ENCODE results near the gene NHERF1. TPM values are rescaled to one million over a fixed set of nuclear protein-coding genes. Genes with fewer than 3 reads are reported as not detected.
A peak's percentile ranks its signal among the peaks of the same experiment; 100 is the strongest.

Gene NHERF1
- polyA plus RNA-seq, 1 donor (not counting 4 experiments of a cell fraction or from before 2014, with no cell fraction given), result 45.6 TPM

GRCh38 chr17:74758848-74759168 lies 10.4 kb downstream of the NHERF1 start:
- peak overlapping the region; percentile 50 for H3K27ac ChIP-seq (ENCODE audit: control insufficient read depth, insufficient read depth, low read length)

GRCh38 chr17:74759243-74759801 lies 10.9 kb downstream of the NHERF1 start:
- Histone ChIP-seq H3K27ac (ENCODE audit: control insufficient read depth, insufficient read depth, low read length) (peak overlapping the region; percentile 83), H3K4me3 (ENCODE audit: control insufficient read depth in 2 of 3, extremely low read depth in 1 of 3, insufficient read depth in 2 of 3, low read depth in 1 of 3, low read length in 3 of 3) (no peak overlapping the region), H3K36me3 (ENCODE audit: control insufficient read depth in 2 of 2, extremely low read depth in 1 of 2, insufficient read depth in 2 of 2, low read length in 2 of 2) (peaks cover 3 to 4% of the 10 kb centered on the region in 2 experiments), H3K9ac (ENCODE audit: control insufficient read depth, extremely low read depth, insufficient read depth, low read length) (peak overlapping the region; percentile 67), H3K9me3 (ENCODE audit: control insufficient read depth, low read depth, low read length) (no peaks in the 10 kb centered on the region), H4K20me1 (ENCODE audit: control insufficient read depth, extremely low read depth, insufficient read depth, low read length) (no peaks in the 10 kb centered on the region), H3K9me1 (ENCODE audit: control insufficient read depth, extremely low read depth, insufficient read depth, low read length) (peaks cover 7% of the 10 kb centered on the region), H2AFZ (ENCODE audit: control insufficient read depth, low read length) (no peak overlapping the region), H3K4me2 (ENCODE audit: control insufficient read depth, extremely low read depth, insufficient read depth, low read depth, low read length) (peak overlapping the region; percentile 78), H3K79me2 (ENCODE audit: control insufficient read depth, insufficient read depth, low read length) (peaks cover 43% of the 10 kb centered on the region), H3K4me1 (ENCODE audit: control insufficient read depth, extremely low read depth, insufficient read depth, low read length) (peaks cover 41% of the 10 kb centered on the region), H3K27me3 (ENCODE audit: control insufficient read depth, extremely low read depth, insufficient read depth, low read length) (no peaks in the 10 kb centered on the region)
- no peak for DNase-seq (ENCODE audit: low read depth, low spot score)
- peak; percentile 63 for FAIRE-seq
- dilution Hi-C loops (cut with MboI; ENCODE audit: extremely low pct_ligation_motif_present, low sequenced_read_pairs), result no loop called here
- no peak for TF ChIP-seq EZH2 (IDR thresholded peaks at IDR 0.05; ENCODE audit: low read length)
- TF ChIP-seq CTCF (optimal IDR thresholded peaks at IDR 0.05 in 1 of 3, IDR thresholded peaks at IDR 0.05 in 1 of 3, conservative IDR thresholded peaks at IDR 0.05 in 1 of 3; ENCODE audit: extremely low read depth in 1 of 3, insufficient read depth in 2 of 3, low read length in 3 of 3), result peak; percentile 1 to 38 (median 21)

More at GRCh38 chr17:74758848-74759168, 10.4 kb downstream of the NHERF1 start:
- H3K9ac ChIP-seq (ENCODE audit: control insufficient read depth, extremely low read depth, insufficient read depth, low read length), result peak overlapping the region; percentile 50
- H4K20me1 ChIP-seq (ENCODE audit: control insufficient read depth, extremely low read depth, insufficient read depth, low read length), result no peaks in the 10 kb centered on the region
- no peaks in the 10 kb centered on the region for H3K36me3 ChIP-seq (ENCODE audit: control insufficient read depth in 2 of 2, extremely low read depth in 1 of 2, insufficient read depth in 2 of 2, low read length in 2 of 2)
- H3K4me3 ChIP-seq (ENCODE audit: control insufficient read depth in 2 of 3, extremely low read depth in 1 of 3, insufficient read depth in 2 of 3, low read depth in 1 of 3, low read length in 3 of 3), result no peak overlapping the region
- dilution Hi-C loops (cut with MboI; ENCODE audit: extremely low pct_ligation_motif_present, low sequenced_read_pairs), result no loop called here
- TF ChIP-seq CTCF (optimal IDR thresholded peaks at IDR 0.05 in 1 of 3, IDR thresholded peaks at IDR 0.05 in 1 of 3, conservative IDR thresholded peaks at IDR 0.05 in 1 of 3; ENCODE audit: extremely low read depth in 1 of 3, insufficient read depth in 2 of 3, low read length in 3 of 3), result peak in 1 of 3 experiments; percentile 23
- TF ChIP-seq EZH2 (IDR thresholded peaks at IDR 0.05; ENCODE audit: low read length), result no peak
- no peaks in the 10 kb centered on the region for H3K9me3 ChIP-seq (ENCODE audit: control insufficient read depth, low read depth, low read length)
- H2AFZ ChIP-seq (ENCODE audit: control insufficient read depth, low read length), result no peak overlapping the region
- H3K9me1 ChIP-seq (ENCODE audit: control insufficient read depth, extremely low read depth, insufficient read depth, low read length), result peaks cover 7% of the 10 kb centered on the region
- FAIRE-seq (peak; percentile 87), DNase-seq (ENCODE audit: low read depth, low spot score) (no peak)
- H3K4me1 ChIP-seq (ENCODE audit: control insufficient read depth, extremely low read depth, insufficient read depth, low read length), result peaks cover 41% of the 10 kb centered on the region
- H3K27me3 ChIP-seq (ENCODE audit: control insufficient read depth, extremely low read depth, insufficient read depth, low read length), result no peaks in the 10 kb centered on the region
- peak overlapping the region; percentile 78 for H3K4me2 ChIP-seq (ENCODE audit: control insufficient read depth, extremely low read depth, insufficient read depth, low read depth, low read length)
- peaks cover 43% of the 10 kb centered on the region for H3K79me2 ChIP-seq (ENCODE audit: control insufficient read depth, insufficient read depth, low read length)
